HS-27A (cell line): ENCODE data around the gene ANO8.
"Not testable (repeated sequence)": the region's sequence is repeated elsewhere in the genome, so short reads cannot be mapped to it uniquely, and the experiment has no call there.

Experiments used
- DNase-seq: peaks from one replicate; pipeline ENCODE4 v3.0.0-alpha.2; 2012; ENCODE audit warnings: low read depth, missing footprints

Gene ANO8

DNA sequence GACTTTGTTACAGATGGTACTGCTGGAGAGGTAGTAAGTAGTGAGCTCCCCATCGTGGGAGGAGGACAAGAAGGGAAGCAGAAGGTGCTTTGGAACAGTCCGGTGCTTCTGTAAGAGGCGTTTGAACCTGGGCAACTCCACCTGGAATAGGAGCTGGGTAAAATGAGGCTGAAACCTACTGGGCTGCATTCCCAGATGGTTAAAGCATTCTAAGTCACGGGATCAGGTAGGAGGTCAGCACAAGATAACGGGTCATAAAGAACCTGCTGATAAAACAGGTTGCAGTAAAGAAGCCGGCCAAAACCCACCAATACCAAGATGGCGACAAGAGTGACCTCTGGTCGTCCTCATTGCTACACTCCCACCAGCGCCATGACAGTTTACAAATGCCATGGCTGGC lies 47.9 kb downstream of the ANO8 start:
- DNase-seq, result no peak

DNA sequence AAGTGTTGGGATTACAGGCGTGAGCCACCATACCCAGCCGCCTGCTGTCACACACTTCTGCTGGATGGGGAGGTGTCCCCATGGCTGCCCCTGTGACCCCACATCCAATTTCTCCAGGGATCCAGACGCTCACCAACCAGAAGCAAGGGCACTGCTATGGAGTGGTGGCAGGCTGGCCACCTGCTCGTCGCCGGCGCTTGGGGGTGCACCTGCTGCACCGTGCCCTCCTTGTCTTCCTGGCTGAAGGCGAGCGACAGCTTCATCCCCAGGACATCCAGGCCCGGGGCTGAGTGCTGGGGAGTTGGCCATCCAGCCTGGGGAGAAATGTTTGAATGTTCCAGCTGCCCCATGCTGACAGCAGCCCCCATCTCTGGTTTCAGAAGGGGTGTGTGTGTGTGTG lies 48.4 kb downstream of the ANO8 start:
- no peak for DNase-seq

DNA sequence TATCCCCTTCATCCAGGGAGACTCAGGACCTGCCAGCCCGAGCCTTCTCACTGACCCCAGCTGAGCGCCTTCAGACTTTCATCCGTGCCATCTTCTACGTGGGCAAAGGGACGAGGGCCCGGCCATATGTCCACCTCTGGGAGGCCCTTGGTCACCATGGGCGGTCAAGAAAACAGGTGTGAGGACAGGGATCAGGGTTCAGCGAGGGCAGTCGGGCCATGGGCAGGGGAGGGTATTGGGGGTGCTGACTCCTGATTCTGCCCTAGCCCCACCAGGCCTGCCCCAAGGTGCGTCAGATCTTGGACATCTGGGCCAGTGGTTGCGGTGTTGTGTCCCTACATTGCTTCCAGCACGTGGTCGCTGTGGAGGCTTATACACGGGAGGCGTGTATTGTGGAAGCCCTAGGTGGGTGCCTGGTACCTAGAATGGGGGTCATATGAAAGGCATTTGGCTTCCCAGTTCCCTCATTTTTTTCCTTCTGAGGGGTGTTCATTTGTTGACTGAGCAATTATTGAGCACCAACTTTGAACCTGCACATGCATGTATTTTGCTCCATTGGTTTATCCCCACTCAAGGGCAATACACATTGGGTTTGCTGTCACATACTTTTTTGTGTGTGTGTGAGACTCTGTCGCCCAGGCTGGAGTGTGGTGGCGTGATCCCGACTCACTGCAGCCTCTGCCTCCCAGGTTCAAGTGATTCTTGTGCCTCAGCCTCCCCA lies 49.1 kb downstream of the ANO8 start:
- no peak for DNase-seq

DNA sequence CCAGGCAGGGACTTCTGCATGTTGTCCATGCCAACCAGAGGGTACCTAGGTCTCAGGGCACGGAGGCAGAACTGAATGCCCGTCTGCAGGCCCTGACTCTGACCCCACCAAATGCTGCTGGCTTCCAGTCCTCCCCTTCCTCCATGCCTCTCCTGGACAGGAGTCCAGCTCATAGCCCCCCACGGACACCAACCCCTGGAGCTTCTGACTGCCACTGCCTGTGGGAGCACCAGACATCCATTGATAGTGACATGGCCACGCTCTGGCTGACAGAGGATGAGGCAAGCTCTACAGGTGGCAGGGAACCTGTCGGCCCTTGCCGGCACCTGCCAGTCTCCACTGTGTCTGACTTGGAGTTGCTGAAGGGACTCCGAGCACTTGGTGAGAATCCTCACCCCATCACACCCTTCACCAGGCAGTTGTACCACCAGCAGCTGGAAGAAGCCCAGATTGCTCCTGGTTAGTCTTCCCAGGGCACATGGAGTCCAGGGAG lies 51.1 kb downstream of the ANO8 start:
- DNase-seq, result no peak

DNA sequence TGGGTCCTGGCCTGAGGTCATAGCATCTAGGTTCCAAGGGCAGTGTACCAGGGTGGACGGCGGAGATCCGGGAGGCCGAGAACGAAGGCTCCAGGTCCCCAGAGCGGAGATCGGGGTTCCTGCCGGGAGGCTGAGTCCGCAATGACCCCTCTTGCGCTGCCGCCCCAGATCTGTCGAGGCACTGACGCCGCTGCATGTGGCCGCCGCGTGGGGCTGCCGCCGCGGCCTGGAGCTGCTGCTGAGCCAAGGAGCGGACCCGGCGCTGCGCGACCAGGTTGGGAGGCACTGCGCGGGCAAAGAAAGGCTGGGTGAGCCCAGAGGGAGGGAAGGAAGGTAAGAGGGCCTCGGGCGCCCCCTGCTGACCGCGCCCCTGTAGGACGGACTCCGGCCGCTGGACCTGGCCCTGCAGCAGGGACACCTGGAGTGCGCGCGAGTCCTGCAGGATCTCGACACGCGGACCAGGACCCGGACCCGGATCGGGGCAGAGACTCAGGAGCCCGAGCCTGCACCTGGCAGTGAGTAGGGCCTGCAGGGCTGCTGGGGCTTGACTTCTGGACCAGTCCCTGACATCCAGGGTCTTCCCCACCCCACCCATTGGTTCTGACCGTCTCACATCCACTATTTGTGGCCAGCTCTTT lies 52.0 kb downstream of the ANO8 start:
- DNase-seq, result no peak

DNA sequence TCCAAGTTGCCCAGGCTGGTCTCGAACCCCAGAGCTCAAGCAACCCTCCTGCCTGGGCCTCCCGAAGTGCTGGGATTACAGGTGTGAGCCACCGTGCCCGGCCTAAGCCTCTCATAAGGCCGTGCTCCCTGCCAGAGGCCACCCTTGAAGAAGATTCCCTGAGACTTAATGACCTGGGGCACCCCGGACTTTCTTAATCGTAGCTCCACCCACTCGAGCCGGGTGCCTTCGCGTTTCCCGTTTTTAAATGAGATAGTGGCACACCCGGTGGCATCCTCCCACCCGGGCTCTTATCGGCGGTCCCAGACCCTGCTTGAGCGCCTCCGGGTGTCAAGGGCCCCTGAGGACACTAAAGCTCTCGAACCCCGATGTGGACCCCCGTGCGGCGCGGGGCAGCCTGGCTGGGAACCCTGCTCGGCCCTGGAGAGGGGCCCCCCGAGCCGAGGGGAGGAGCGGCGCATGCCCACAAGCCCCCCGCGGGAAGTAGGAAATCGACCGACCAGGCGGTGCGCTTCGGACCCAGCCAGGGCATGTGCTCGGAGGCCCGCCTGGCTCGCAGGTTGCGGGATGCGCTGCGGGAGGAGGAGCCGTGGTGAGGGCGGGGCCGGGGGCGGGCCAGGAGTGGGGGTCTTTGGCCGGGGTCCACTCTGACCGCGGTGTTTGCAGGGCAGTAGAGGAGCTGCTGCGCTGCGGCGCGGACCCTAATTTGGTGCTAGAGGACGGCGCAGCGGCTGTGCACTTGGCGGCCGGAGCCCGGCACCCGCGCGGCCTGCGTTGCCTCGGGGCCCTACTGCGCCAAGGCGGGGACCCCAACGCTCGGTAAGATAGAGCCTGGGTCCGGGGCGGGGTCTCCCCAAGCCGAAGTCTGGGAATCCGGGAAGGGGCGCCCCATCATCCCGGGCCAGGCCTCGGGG lies 53.0 kb downstream of the ANO8 start, which contains the start of gene ANKLE1:
Gene ANKLE1, plus strand, starts transcription at position 511 of the 914 bp plus-strand sequence. Its CDS starts 20 bp downstream, at position 531.
- no peak for DNase-seq

DNA sequence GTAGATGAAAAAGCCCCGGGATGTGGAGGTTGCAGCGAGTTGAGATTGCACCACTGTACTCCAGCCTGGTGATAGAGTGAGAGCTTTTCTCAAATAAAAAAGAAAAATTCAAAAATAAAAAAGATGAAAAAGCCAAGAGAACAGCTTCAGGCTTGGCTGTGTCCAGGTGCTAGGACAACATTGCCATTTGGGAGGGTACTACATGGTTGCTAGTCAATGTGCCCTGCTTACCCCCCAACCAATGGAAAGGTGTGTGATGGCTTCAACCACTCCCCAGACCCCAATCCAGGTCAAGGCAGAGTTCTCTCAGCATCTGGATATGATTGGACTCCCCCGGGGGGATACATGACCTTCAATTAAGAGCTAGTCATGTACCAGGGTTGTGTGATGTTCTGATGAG lies 55.2 kb downstream of the ANO8 start:
- no peak for DNase-seq

DNA sequence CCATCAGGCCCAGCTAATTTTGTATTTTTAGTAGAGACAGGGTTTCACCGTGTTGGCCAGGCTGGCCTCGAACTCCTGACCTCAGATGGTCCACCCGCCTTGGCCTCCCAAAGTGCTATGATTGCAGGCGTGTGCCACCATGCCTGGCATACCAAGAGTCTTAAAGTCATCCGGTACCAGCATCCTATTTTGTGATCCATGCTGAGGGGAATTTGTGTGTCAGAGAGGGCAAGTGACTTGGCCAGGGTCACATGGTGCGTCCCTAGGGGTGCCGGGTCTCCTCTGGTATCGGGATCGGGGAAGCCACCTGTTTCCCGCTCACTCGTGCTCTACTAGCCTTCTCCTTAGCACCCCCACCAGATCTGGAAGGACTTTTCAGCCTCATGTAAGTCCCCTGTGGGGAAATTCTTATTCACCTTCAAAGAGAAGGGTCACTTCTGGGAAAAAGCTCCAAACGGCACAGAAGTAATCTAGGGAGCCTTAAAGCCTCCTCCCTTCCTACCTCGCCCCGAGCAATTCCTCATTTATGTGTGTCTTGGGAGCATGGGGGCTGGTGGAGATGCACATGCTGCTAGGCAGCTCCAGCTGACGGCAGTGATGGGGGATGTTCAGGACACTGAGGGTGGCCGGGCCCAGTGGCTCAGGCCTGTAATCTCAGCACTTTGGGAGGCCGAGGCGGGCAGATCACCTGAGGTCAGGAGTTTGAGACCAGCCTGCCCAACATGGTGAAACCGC lies 59.0 kb downstream of the ANO8 start:
- no peak for DNase-seq

DNA sequence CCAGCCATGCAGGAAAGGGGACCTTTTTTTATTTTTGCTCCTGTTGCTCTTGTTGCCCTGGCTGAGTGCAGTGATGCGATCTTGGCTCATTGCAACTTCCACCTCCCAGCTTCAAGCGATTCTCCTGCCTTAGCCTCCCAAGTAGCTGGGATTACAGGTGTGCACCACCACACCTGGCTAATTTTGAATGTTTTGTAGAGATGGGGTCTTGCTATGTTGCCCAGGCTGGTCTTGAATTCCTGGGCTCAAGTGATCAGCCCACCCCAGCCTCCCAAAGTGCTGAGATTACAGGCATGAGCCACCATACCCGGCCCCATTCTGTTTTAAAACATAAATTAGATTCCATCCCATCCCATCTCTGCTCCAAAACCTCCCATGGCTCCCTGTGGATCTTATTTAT lies 59.8 kb downstream of the ANO8 start:
- not testable (repeated sequence) for DNase-seq
